Loucy (cell line): ENCODE measurements around the gene MATN4.

Source experiments
- CTCF ChIP-seq: fragments of 200-600 bp; sonication (generic); conservative IDR thresholded peaks from 2 replicates; pipeline ENCODE4 v1.5.1; 2014; ENCODE audit warnings: mild to moderate bottlenecking, antibody characterized with exemption, low read length
- EZH2phosphoT487 ChIP-seq: fragments of 200-600 bp; IDR thresholded peaks from 2 replicates; pipeline ENCODE4 v1.6.1; 2018; ENCODE audit warnings: antibody characterized with exemption, mild to moderate bottlenecking, moderate library complexity, borderline replicate concordance

DNA sequence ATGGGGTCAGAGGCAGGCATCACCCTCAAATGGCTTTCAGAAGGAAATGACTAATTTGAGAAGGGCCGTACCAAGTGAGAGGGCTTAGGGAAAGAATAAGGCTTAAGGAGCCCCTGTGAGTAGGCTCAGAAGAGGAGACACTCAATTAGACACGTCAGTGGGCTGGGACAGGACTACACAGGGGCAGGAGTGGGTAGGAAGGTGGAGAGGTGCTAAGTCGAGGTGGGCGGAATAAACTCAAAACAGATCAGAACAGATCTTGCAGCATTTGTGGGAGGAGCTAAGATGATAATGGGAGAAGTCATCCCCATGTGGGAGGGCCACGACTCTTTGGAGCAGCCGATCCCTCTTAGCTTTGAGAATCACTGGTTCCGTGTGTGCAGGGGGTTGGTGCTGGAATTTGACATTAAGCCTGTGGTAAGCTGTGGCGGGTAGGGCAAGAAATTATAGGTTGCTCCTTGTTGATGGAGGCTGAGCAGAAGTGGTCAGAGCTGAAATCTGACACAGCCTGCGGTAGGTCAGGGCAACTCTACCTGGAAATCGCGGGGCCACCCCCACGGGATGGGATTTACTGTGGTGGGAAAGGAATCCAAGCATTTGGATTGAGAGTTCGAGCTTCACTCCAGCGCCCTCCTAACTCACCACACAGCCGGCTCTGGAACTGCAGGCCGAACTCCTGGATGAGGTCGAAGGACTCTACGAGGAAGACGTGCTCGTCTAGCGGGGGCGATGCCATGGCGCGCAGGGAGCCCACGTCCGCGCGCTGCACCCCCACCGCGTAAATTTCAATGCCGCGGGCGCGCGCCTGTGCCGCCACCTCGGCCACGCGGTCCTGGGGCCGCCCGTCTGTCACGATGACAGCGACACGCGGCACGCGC, 4.3 kb downstream of the MATN4 start:
- TF ChIP-seq CTCF, result no peak
- no peak for TF ChIP-seq EZH2phosphoT487
